GM13977 (cell line): ENCODE results near the gene LMO7.
"Not testable (repeated sequence)": the region's sequence is repeated elsewhere in the genome, so short reads cannot be mapped to it uniquely, and the experiment has no call there.

Source experiments
- DNase-seq: peaks from one replicate; pipeline ENCODE4 v3.0.0; 2012; ENCODE audit warnings: low spot score
- in situ Hi-C: fragments of 300-500 bp; cut with MboI; formaldehyde crosslinking; loops from one replicate; pipeline ENCODE4 v1.12.0; 2022; ENCODE audit warnings: low sequenced_read_pairs, low pct_unique_long_range_greater_than_20kb, mixed read lengths, inconsistent platforms; ENCODE audit not compliant: unreplicated experiment
- TF ChIP-seq, protein P1 (sequence below): IDR thresholded peaks from 2 replicates; pipeline ENCODE4 v1.5.1; 2012; ENCODE audit warnings: mild to moderate bottlenecking, control low read depth; ENCODE audit not compliant: insufficient read depth; ENCODE audit errors: extremely low read depth, missing control alignments

Gene LMO7

DNA sequence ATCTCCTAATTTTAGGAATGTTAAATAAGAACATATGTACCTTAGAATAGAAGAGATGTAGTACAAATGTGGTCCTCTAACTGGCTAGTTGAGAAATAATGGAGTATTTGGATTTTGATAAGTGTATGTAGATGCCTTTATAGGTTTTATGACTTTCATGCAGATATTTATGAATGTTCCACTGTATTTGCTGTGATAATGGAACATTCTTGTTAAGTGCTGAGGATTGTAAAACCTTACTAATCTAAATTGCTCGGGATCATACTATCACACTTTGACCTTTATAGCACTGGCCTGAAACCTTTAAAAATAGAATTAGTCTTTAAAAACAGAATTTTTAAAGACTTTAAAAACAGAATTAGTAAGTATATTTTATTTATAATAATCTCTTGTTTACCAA lies 135.1 kb downstream of the LMO7 start:
- in situ Hi-C loops, result no loop called here
- no peak for DNase-seq
- TF ChIP-seq, protein P1, sequence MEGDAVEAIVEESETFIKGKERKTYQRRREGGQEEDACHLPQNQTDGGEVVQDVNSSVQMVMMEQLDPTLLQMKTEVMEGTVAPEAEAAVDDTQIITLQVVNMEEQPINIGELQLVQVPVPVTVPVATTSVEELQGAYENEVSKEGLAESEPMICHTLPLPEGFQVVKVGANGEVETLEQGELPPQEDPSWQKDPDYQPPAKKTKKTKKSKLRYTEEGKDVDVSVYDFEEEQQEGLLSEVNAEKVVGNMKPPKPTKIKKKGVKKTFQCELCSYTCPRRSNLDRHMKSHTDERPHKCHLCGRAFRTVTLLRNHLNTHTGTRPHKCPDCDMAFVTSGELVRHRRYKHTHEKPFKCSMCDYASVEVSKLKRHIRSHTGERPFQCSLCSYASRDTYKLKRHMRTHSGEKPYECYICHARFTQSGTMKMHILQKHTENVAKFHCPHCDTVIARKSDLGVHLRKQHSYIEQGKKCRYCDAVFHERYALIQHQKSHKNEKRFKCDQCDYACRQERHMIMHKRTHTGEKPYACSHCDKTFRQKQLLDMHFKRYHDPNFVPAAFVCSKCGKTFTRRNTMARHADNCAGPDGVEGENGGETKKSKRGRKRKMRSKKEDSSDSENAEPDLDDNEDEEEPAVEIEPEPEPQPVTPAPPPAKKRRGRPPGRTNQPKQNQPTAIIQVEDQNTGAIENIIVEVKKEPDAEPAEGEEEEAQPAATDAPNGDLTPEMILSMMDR, result no peak

DNA sequence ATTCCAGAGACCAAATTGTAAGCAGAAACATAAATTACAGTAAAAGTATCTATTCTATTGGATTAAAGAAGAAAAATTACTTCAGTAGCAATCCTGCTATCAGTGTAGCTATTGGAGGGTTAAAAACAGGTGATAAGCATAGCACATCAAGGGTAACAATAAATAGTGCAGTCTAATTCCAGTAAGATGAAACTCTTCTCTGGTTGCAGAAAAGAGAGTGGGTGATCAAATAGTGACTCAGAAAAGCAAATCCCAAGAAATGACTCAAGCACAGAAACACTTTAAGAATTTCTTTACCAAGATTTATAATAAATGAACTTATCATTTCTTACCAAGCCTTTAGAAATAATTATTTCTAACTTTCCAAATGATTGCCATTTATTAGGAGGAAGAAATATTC lies 135.7 kb downstream of the LMO7 start:
- no peak for DNase-seq
- TF ChIP-seq, protein P1, result no peak
- in situ Hi-C loops, result no loop called here

DNA sequence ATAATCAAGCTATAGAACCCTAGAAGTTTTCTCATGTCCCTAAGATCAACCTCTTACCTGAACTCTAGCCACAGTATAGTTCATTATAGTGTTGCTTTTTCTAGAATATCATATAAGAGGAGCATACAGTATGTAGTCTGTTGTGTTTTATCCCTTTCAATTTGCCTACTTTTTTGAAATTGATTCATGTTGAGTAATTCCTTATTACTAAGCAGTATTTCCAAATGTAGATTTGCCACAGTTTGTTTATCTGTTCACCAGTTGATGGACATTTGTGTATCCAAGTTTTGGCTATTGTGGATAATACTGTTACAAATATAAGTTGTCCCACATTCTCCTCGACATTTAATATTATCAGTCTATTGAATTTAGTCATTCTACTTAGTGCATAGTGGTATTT lies 138.0 kb downstream of the LMO7 start:
- TF ChIP-seq, protein P1, result no peak
- no peak for DNase-seq
- in situ Hi-C loops, result no loop called here

DNA sequence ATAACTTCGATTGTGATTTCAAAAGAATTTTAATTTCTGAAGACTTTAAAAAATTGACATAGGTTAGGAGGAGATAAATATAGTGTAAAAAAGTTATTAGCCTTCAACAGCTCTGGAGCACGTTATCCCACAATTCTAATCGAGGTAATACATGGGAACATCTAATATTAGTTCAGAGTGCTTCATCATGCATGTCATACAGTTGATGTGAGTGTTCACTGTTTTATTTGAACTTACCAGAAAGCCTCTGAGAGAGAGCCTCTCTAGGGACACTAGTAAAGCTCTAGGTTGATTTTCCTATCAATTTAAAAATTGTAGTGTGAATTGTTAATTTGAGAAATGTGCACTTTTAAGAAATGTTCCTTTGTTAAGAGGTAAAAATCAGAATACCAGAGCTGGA lies 140.4 kb downstream of the LMO7 start:
- DNase-seq, result no peak
- TF ChIP-seq, protein P1, result no peak
- in situ Hi-C loops, result no loop called here

DNA sequence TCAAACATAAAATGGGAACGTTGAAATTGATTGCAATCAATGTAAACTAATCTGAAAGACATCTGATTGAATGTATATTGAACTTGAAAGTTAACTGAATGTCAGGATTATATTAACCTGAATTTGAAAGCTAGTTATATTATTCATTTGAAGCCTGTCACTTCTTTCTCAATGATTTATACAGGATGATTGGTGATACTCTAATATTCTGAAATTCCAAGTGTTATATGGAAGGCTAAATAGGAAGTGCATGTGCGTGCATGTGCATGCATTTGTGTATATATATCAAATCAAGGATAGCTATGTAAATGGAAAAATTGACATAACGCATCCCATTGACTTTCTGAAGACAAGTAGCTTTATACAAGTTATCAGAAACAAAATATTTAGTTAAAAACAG lies 143.3 kb downstream of the LMO7 start:
- no peak for DNase-seq
- in situ Hi-C loops, result no loop called here
- TF ChIP-seq, protein P1, result no peak

DNA sequence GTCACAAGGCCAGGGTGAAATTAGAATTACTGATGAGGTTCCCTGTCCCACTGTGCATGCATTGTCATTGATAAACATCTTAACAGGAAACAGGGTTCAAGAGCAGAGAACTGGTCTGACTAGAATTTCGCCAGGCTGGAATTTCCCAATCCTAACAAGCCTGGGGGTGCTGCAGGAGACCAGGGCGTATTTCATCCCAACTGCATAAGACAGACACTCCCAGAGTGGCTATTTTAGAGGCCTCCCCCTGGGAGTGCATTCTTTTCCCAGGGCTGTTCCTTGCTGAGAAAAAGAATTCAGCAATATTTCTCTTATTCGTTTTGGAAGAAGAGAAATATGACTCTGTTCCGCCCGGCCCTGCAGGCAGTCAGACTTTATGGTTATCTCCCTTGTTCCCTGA lies 144.0 kb downstream of the LMO7 start:
- in situ Hi-C loops, DNase-seq: not testable (repeated sequence)

DNA sequence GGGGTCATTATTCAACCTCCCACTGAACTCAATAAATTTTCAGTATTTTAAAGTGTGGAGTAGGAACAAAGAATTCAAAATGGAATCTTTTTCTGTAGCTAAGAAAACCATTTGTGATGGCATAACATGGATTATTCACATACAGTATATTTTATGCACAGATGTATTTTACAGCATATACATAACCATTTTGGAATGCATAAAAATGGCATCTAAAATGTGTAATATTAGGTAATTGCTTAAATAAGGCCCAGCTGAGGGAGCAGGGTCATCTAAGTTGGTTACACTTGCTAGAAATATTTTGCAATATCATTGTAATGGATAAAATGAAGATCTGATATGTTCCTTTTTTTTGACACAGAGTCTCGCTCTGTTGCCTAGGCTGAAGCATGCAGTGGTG lies 146.9 kb downstream of the LMO7 start:
- in situ Hi-C loops, result no loop called here
- TF ChIP-seq, protein P1, result no peak
- no peak for DNase-seq
